GM21786 (cell line): Measurements from ENCODE around the gene ZBTB17.
A peak's percentile ranks its signal among the peaks of the same experiment; 100 is the strongest.

ENCODE experiments used
- ATAC-seq: cut with Tn5 transposase; IDR thresholded peaks from one replicate; pipeline ENCODE4 v1.9.1; 2021; ENCODE audit not compliant: unreplicated experiment

The ZBTB17 gene

GRCh38 chr1:15962176-15962575 is 13.7 kb downstream of the ZBTB17 start:
- ATAC-seq, result no peak

GRCh38 chr1:15961492-15961891 is 14.4 kb downstream of the ZBTB17 start:
- ATAC-seq, result no peak

GRCh38 chr1:15960808-15961207 is 15.1 kb downstream of the ZBTB17 start:
- ATAC-seq, result no peak

- no peak for ATAC-seq
These were observed 16.0 kb downstream of the ZBTB17 start for GRCh38 chr1:15959827-15960446.

- ATAC-seq, result no peak
These were observed 16.5 kb downstream of the ZBTB17 start for GRCh38 chr1:15959424-15959823.

- ATAC-seq, result no peak
These were observed 17.1 kb downstream of the ZBTB17 start for GRCh38 chr1:15958793-15959192.

GRCh38 chr1:15958111-15958510 is 17.8 kb downstream of the ZBTB17 start:
- no peak for ATAC-seq

GRCh38 chr1:15957221-15958095 is 18.4 kb downstream of the ZBTB17 start:
- ATAC-seq, result no peak

- ATAC-seq, result no peak
These were observed 19.8 kb downstream of the ZBTB17 start for GRCh38 chr1:15956150-15956549.

GRCh38 chr1:15955552-15955951 is 20.3 kb downstream of the ZBTB17 start:
- no peak for ATAC-seq

- no peak for ATAC-seq
These were observed 21.6 kb downstream of the ZBTB17 start for GRCh38 chr1:15954316-15954715.

- ATAC-seq, result no peak
These were observed 22.1 kb downstream of the ZBTB17 start for GRCh38 chr1:15953791-15954241.

- no peak for ATAC-seq
These were observed 22.6 kb downstream of the ZBTB17 start for GRCh38 chr1:15953294-15953771.

- no peak for ATAC-seq
These were observed 23.3 kb downstream of the ZBTB17 start for GRCh38 chr1:15952317-15953258.

- ATAC-seq, result no peak
These were observed 24.4 kb downstream of the ZBTB17 start for GRCh38 chr1:15951341-15952153.

GRCh38 chr1:15950763-15951295 is 25.1 kb downstream of the ZBTB17 start:
- no peak for ATAC-seq

GRCh38 chr1:15950302-15950701 is 25.6 kb downstream of the ZBTB17 start:
- ATAC-seq, result no peak

- ATAC-seq, result peak; percentile 57
These were observed 26.3 kb downstream of the ZBTB17 start for GRCh38 chr1:15949453-15950245.
